Measurements from ENCODE around the gene PCDHGA12.
"Not testable (repeated sequence)": the region's sequence is repeated elsewhere in the genome, so short reads cannot be mapped to it uniquely, and the experiment has no call there.

Gene PCDHGA12

DNA sequence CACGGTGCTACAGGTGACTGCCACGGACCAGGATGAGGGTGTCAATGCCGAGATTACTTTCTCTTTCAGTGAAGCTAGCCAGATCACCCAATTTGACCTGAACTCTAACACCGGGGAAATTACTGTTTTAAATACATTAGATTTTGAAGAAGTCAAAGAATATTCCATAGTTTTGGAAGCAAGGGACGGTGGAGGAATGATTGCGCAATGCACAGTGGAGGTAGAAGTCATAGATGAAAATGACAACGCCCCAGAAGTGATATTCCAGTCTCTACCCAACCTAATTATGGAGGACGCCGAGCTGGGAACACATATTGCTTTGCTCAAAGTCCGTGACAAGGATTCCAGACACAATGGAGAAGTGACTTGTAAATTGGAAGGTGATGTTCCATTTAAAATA is 41.6 kb upstream of the PCDHGA12 start:
- H3K4me2 ChIP-seq, result no peak overlapping the region
- H3K27ac ChIP-seq, result no peak overlapping the region
- H3K4me3 ChIP-seq (IDR thresholded peaks at IDR 0.05; ENCODE audit: insufficient read depth, low read depth, low read length), result no peak overlapping the region
- H2AFZ ChIP-seq (ENCODE audit: low read depth), result no peak overlapping the region
- H3K4me1 ChIP-seq (ENCODE audit: low read depth, poor library complexity, severe bottlenecking), result no peaks in the 10 kb centered on the region
- H3K79me2 ChIP-seq (ENCODE audit: insufficient read depth, low read depth), result no peaks in the 10 kb centered on the region
- no peaks in the 10 kb centered on the region for H4K20me1 ChIP-seq (ENCODE audit: insufficient read depth)
- no peak overlapping the region for H3K9ac ChIP-seq
- TF ChIP-seq, protein P1, sequence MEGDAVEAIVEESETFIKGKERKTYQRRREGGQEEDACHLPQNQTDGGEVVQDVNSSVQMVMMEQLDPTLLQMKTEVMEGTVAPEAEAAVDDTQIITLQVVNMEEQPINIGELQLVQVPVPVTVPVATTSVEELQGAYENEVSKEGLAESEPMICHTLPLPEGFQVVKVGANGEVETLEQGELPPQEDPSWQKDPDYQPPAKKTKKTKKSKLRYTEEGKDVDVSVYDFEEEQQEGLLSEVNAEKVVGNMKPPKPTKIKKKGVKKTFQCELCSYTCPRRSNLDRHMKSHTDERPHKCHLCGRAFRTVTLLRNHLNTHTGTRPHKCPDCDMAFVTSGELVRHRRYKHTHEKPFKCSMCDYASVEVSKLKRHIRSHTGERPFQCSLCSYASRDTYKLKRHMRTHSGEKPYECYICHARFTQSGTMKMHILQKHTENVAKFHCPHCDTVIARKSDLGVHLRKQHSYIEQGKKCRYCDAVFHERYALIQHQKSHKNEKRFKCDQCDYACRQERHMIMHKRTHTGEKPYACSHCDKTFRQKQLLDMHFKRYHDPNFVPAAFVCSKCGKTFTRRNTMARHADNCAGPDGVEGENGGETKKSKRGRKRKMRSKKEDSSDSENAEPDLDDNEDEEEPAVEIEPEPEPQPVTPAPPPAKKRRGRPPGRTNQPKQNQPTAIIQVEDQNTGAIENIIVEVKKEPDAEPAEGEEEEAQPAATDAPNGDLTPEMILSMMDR (conservative IDR thresholded peaks at IDR 0.05; ENCODE audit: low read depth, low read length), result no peak
- H3K36me3 ChIP-seq (ENCODE audit: insufficient read depth), result no peaks in the 10 kb centered on the region
- H3K27me3 ChIP-seq (ENCODE audit: insufficient read depth, low read depth), result no peaks in the 10 kb centered on the region

DNA sequence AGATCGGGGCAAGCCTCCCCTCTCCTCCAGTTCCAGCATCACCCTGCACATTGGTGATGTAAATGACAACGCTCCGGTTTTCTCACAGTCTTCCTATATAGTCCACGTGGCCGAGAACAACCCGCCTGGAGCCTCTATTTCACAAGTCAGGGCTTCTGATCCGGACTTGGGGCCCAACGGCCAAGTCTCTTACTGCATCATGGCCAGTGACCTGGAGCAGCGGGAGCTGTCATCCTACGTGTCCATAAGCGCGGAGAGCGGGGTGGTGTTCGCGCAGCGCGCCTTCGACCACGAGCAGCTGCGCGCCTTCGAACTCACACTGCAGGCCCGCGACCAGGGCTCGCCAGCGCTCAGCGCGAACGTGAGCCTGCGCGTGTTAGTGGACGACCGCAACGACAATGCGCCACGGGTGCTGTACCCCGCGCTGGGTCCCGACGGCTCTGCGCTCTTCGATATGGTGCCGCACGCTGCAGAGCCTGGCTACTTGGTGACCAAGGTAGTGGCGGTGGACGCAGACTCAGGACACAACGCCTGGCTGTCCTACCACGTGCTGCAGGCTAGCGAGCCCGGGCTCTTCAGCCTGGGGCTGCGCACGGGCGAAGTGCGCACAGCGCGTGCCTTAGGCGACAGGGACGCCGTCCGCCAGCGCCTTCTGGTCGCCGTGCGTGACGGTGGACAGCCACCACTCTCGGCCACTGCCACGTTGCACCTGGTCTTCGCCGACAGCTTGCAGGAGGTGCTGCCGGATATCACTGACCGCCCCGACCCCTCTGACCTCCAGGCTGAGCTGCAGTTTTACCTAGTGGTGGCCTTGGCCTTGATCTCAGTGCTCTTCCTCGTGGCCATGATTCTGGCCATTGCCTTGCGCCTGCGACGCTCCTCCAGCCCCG is 40.9 kb upstream of the PCDHGA12 start:
- Histone ChIP-seq H3K4me2 (no peak overlapping the region), H3K4me1 (ENCODE audit: low read depth, poor library complexity, severe bottlenecking) (no peaks in the 10 kb centered on the region), H2AFZ (ENCODE audit: low read depth) (no peak overlapping the region), H4K20me1 (ENCODE audit: insufficient read depth) (no peaks in the 10 kb centered on the region), H3K27me3 (ENCODE audit: insufficient read depth, low read depth) (no peaks in the 10 kb centered on the region), H3K9ac (no peak overlapping the region), H3K4me3 (IDR thresholded peaks at IDR 0.05; ENCODE audit: insufficient read depth, low read depth, low read length) (no peak overlapping the region), H3K27ac (no peak overlapping the region), H3K79me2 (ENCODE audit: insufficient read depth, low read depth) (no peaks in the 10 kb centered on the region), H3K36me3 (ENCODE audit: insufficient read depth) (no peaks in the 10 kb centered on the region)
- TF ChIP-seq, protein P1 (conservative IDR thresholded peaks at IDR 0.05; ENCODE audit: low read depth, low read length), result no peak

DNA sequence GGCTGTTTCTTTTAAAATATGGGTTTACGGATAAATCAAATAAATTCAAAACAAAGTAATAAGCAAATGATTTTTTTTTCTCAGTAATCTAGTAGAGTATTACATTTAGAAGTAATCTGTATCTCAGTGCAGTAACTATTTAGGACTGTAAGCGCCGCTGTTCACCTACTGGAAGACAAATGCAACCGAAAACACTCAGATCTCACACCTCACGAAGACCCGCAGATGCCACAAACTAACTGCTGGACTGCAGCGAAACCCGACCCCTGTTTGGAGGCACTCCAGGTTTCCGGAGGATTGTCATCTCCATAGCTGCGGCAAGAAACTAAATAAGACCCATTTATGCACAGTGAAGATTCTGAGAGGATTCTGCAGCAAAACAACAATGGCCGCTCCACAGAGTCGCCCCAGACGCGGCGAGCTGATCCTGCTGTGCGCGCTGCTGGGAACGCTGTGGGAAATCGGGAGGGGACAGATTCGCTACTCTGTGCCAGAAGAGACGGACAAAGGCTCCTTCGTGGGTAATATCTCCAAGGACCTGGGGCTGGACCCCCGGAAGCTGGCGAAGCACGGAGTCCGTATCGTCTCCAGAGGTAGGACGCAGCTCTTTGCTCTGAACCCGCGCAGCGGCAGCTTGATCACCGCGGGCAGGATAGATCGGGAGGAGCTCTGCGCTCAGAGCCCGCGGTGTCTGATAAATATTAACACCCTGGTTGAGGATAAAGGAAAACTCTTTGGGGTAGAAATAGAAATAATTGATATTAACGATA is 37.7 kb upstream of the PCDHGA12 start, which contains the start of gene PCDHGA8:
Gene PCDHGA8 (plus strand): TSS at position 205 of the 770 bp plus-strand sequence. CDS start 181 bp downstream, at position 386.
- no peak within 1 kb of the TSS for H3K9ac ChIP-seq
- no peak within 1 kb of the TSS for H2AFZ ChIP-seq (ENCODE audit: low read depth)
- H3K4me2 ChIP-seq, result no peak within 1 kb of the TSS
- H3K27me3 ChIP-seq (ENCODE audit: insufficient read depth, low read depth), result no peaks in the 10 kb centered on the region
- no peak within 1 kb of the TSS for H3K27ac ChIP-seq
- H4K20me1 ChIP-seq (ENCODE audit: insufficient read depth), result no peaks in the 10 kb centered on the region
- TF ChIP-seq, protein P1 (conservative IDR thresholded peaks at IDR 0.05; ENCODE audit: low read depth, low read length), result no peak
- no peaks in the 10 kb centered on the region for H3K36me3 ChIP-seq (ENCODE audit: insufficient read depth)
- H3K4me1 ChIP-seq (ENCODE audit: low read depth, poor library complexity, severe bottlenecking), result no peaks in the 10 kb centered on the region
- H3K4me3 ChIP-seq (IDR thresholded peaks at IDR 0.05; ENCODE audit: insufficient read depth, low read depth, low read length), result no peak within 1 kb of the TSS
- no peaks in the 10 kb centered on the region for H3K79me2 ChIP-seq (ENCODE audit: insufficient read depth, low read depth)

DNA sequence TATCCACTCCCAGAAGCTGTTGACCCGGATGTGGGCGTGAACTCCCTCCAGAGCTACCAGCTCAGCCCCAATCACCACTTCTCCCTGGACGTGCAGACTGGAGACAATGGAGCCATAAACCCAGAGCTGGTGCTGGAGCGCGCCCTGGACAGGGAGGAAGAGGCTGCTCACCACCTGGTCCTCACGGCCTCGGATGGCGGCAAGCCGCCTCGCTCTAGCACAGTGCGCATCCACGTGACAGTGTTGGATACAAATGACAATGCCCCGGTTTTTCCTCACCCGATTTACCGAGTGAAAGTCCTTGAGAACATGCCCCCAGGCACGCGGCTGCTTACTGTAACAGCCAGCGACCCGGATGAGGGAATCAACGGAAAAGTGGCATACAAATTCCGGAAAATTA is 37.0 kb upstream of the PCDHGA12 start:
- TF ChIP-seq, protein P1 (conservative IDR thresholded peaks at IDR 0.05; ENCODE audit: low read depth, low read length), result no peak

DNA sequence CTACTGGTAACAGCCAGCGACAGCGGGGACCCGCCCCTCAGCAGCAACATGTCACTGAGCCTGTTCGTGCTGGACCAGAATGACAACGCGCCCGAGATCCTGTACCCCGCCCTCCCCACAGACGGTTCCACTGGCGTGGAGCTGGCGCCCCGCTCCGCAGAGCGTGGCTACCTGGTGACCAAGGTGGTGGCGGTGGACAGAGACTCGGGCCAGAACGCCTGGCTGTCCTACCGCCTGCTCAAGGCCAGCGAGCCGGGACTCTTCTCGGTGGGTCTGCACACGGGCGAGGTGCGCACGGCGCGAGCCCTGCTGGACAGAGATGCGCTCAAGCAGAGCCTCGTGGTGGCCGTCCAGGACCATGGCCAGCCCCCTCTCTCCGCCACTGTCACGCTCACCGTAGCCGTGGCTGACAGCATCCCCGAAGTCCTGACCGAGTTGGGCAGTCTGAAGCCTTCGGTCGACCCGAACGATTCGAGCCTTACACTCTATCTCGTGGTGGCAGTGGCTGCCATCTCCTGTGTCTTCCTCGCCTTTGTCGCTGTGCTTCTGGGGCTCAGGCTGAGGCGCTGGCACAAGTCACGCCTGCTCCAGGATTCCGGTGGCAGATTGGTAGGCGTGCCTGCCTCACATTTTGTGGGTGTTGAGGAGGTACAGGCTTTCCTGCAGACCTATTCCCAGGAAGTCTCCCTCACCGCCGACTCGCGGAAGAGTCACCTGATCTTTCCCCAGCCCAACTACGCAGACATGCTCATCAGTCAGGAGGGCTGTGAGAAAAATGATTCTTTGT is 35.7 kb upstream of the PCDHGA12 start:
- not testable (repeated sequence) for H2AFZ ChIP-seq (ENCODE audit: low read depth); H3K9ac ChIP-seq; H3K4me3 ChIP-seq (IDR thresholded peaks at IDR 0.05; ENCODE audit: insufficient read depth, low read depth, low read length); H3K4me2 ChIP-seq; H3K79me2 ChIP-seq (ENCODE audit: insufficient read depth, low read depth); H3K27me3 ChIP-seq (ENCODE audit: insufficient read depth, low read depth); H3K4me1 ChIP-seq (ENCODE audit: low read depth, poor library complexity, severe bottlenecking); H3K36me3 ChIP-seq (ENCODE audit: insufficient read depth); H3K27ac ChIP-seq; H4K20me1 ChIP-seq (ENCODE audit: insufficient read depth)

More for the DNA sequence above, 37.0 kb upstream of the PCDHGA12 start:
- Histone ChIP-seq H3K27me3 (ENCODE audit: insufficient read depth, low read depth) (no peaks in the 10 kb centered on the region), H2AFZ (ENCODE audit: low read depth) (no peak overlapping the region), H3K79me2 (ENCODE audit: insufficient read depth, low read depth) (no peaks in the 10 kb centered on the region), H3K4me2 (no peak overlapping the region), H3K9ac (no peak overlapping the region), H3K36me3 (ENCODE audit: insufficient read depth) (no peaks in the 10 kb centered on the region), H4K20me1 (ENCODE audit: insufficient read depth) (no peaks in the 10 kb centered on the region), H3K4me1 (ENCODE audit: low read depth, poor library complexity, severe bottlenecking) (no peaks in the 10 kb centered on the region), H3K27ac (no peak overlapping the region), H3K4me3 (IDR thresholded peaks at IDR 0.05; ENCODE audit: insufficient read depth, low read depth, low read length) (no peak overlapping the region)
